ENCODE measurements around the gene ZC3H12C.

Gene ZC3H12C

DNA sequence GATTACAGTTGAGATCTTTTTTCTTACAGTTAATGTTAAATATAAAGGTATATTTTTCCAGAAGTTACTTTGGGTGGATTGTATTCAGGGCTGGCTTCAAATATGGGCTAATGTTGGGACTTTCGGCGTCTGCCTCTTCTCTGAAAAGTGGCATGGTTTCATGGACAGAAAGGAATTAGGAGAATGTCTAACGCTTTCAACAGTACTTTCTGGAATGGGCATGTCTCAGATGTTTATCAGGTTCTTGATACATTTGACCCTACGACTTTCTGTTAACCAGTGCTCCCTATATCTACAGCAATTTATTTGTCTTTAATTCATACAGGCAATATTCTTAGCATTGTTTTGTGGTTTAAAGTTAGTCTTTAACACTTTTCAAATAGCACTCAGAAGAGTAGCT, 33.7 kb downstream of the ZC3H12C start:
- ChIA-PET CTCF (interaction anchor here (1.1 to 1.5 kb wide), 2 partner anchors 15 to 182 kb away, joined by 3 to 4 read pairs; no protein-coding TSS in a partner anchor), POLR2A (interaction anchor here (0.6 kb wide), 1 partner anchor 26 kb away, joined by 4 read pairs; no protein-coding TSS in a partner anchor)
- no peak for DNase-seq (ENCODE audit: extremely low spot score)
- TF ChIP-seq, protein P1, sequence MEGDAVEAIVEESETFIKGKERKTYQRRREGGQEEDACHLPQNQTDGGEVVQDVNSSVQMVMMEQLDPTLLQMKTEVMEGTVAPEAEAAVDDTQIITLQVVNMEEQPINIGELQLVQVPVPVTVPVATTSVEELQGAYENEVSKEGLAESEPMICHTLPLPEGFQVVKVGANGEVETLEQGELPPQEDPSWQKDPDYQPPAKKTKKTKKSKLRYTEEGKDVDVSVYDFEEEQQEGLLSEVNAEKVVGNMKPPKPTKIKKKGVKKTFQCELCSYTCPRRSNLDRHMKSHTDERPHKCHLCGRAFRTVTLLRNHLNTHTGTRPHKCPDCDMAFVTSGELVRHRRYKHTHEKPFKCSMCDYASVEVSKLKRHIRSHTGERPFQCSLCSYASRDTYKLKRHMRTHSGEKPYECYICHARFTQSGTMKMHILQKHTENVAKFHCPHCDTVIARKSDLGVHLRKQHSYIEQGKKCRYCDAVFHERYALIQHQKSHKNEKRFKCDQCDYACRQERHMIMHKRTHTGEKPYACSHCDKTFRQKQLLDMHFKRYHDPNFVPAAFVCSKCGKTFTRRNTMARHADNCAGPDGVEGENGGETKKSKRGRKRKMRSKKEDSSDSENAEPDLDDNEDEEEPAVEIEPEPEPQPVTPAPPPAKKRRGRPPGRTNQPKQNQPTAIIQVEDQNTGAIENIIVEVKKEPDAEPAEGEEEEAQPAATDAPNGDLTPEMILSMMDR (IDR thresholded peaks at IDR 0.05; ENCODE audit: control extremely low read depth, extremely low read depth, low read depth, missing control alignments) = no peak

GRCh38 chr11:110128161-110128560, 35.0 kb downstream of the ZC3H12C start:
- ChIA-PET CTCF (interaction anchor here (1.1 kb wide), 1 partner anchor 14 kb away, joined by 3 read pairs; no protein-coding TSS in a partner anchor), POLR2A (interaction anchor here (0.6 to 0.7 kb wide), 2 partner anchors 156 to 200 kb away, joined by 3 to 7 read pairs; no protein-coding TSS in a partner anchor)
- no peak for DNase-seq (ENCODE audit: extremely low spot score)

GRCh38 chr11:110130642-110131238, 37.5 kb downstream of the ZC3H12C start:
- POLR2A ChIA-PET = interaction anchor here (1.1 kb wide), 1 partner anchor 16 kb away, joined by 3 read pairs; no protein-coding TSS in a partner anchor
- TF ChIP-seq, protein P1 (IDR thresholded peaks at IDR 0.05; ENCODE audit: control extremely low read depth, extremely low read depth, low read depth, missing control alignments) = no peak
- CTCF ChIA-PET = interaction anchor here (0.8 to 1.3 kb wide), 3 partner anchors 10 to 53 kb away, joined by 3 read pairs; no protein-coding TSS in a partner anchor
- DNase-seq (ENCODE audit: extremely low spot score) = no peak

More at GRCh38 chr11:110128161-110128560, 35.0 kb downstream of the ZC3H12C start:
- TF ChIP-seq, protein P1 (IDR thresholded peaks at IDR 0.05; ENCODE audit: control extremely low read depth, extremely low read depth, low read depth, missing control alignments) = no peak

DNA sequence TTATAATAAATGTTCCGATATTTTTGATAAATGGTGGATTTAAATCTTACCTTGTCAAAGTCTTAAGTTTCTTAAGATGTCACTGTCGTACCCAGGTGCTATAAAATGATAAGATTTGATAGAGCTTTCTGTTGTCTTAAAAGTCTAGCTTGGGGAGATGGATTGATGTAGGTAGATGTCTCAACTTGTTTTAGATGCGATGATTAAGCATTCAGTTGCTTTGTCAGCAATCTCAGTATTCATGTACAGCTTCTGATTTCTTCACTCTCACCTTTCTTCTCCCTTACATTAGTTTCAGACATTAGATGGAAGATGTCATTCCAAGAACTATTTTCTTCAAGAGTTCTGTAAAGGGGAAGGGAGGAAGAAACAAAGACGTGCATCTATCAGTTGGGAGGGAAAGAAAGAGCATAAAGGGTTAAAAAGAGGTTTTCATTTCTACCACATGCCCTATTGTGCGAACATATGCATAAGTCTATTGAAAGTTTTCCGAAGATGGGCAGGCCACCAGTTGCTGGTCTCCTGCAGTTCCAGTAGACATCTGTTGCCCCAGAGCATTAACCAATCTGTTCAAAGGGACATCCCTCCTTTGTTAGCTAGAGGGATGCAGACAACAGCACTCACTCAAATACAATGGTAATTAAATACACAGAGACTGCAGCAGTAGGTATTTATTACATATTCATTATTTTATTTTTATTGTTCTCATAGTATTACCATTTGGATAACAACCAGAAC, 38.4 kb downstream of the ZC3H12C start:
- POLR2A ChIA-PET = no interaction called here

DNA sequence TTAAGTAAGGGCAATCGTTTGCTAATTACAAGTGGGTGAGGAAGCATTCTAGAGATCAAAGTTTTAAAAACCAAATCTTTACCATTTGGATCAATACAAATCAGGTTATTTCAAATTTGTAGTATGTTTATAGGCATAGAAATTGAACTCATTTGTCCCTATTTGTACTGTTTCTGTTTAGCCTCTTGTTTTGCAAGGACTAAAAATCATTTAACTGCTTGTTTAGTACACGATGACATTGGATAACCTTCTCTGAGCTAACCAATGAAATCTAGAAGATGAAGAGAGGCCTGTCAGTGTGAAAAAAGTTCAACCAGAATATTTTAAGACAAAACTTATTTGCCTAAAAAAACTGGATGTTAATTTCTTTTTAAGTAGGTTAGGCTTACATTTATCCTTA, 40.0 kb downstream of the ZC3H12C start:
- TF ChIP-seq, protein P1 (IDR thresholded peaks at IDR 0.05; ENCODE audit: control extremely low read depth, extremely low read depth, low read depth, missing control alignments) = no peak
- CTCF ChIA-PET = no interaction called here
- POLR2A ChIA-PET = no interaction called here
- no peak for DNase-seq (ENCODE audit: extremely low spot score)

More for the DNA sequence above, 38.4 kb downstream of the ZC3H12C start:
- no peak for DNase-seq (ENCODE audit: extremely low spot score)
- TF ChIP-seq, protein P1 (IDR thresholded peaks at IDR 0.05; ENCODE audit: control extremely low read depth, extremely low read depth, low read depth, missing control alignments) = no peak
- CTCF ChIA-PET = interaction anchor here (0.8 to 1.3 kb wide), 3 partner anchors 11 to 220 kb away, joined by 3 to 4 read pairs (median 3); no protein-coding TSS in a partner anchor

DNA sequence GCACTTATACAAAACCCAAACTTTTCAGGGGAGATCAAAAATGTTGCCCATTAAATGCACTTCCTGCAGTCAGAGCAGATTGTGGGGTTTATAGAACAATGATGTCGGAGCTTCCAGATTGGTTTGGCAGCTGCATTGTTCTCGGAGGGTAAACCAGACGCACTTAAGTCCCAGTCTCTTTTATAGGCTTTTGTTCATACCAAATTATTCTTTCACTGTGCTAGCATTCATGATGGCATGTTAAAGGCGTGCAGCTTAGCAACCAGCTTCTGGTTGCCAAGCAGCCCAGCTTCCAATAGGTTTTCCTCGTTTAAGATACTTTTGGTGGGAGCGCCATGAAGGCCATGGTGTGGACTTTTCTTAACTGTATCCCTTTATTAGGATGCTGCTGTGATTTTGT, 40.9 kb downstream of the ZC3H12C start:
- POLR2A ChIA-PET = no interaction called here
- TF ChIP-seq, protein P1 (IDR thresholded peaks at IDR 0.05; ENCODE audit: control extremely low read depth, extremely low read depth, low read depth, missing control alignments) = no peak
- no peak for DNase-seq (ENCODE audit: extremely low spot score)
- CTCF ChIA-PET = interaction anchor here (1.0 to 1.3 kb wide), 2 partner anchors 32 to 36 kb away, joined by 3 to 4 read pairs; no protein-coding TSS in a partner anchor
